H1 (cell line): ENCODE data around the gene EPHB1. TPM values are rescaled to one million over a fixed set of nuclear protein-coding genes. Genes with fewer than 3 reads are reported as not detected.

Experiments
- ASH2L ChIP-seq: fragments of 200-600, 300-600 bp; sonication (generic); IDR thresholded peaks from one replicate; pipeline ENCODE4 v1.7.1; 2017; ENCODE audit warnings: low read length
- EGR1 ChIP-seq: IDR thresholded peaks from 2 replicates; pipeline ENCODE4 v1.6.1; 2011; ENCODE audit warnings: low read depth, low read length, borderline replicate concordance
- JUND ChIP-seq: IDR thresholded peaks from 2 replicates; pipeline ENCODE4 v1.6.1; 2011; ENCODE audit warnings: mild to moderate bottlenecking, improper control_type of control experiment, low read length
- KDM4A ChIP-seq: IDR thresholded peaks from one replicate; pipeline ENCODE4 v1.7.1; 2012; ENCODE audit warnings: low read depth, mild to moderate bottlenecking, moderate library complexity, low read length, inconsistent platforms; ENCODE audit not compliant: severe bottlenecking
- NANOG ChIP-seq: IDR thresholded peaks from 2 replicates; pipeline ENCODE4 v1.6.1; 2011; ENCODE audit warnings: low read length, low read depth, mild to moderate bottlenecking, inconsistent platforms; ENCODE audit not compliant: insufficient read depth, poor library complexity, severe bottlenecking
- RAD21 ChIP-seq, 2 experiments: IDR thresholded peaks in 1 of 2; conservative IDR thresholded peaks in 1 of 2; 2 replicates each; pipeline ENCODE4 v1.6.1; 2011; ENCODE audit warnings: low read depth in 2 of 2, low read length in 2 of 2, improper control_type of control experiment in 1 of 2, inconsistent platforms in 1 of 2, mild to moderate bottlenecking in 1 of 2, moderate library complexity in 1 of 2
- RXRA ChIP-seq: IDR thresholded peaks from 2 replicates; pipeline ENCODE4 v1.6.1; 2011; ENCODE audit warnings: low read depth, mild to moderate bottlenecking, low read length, moderate library complexity; ENCODE audit not compliant: insufficient read depth
- TAF1 ChIP-seq: IDR thresholded peaks from 2 replicates; pipeline ENCODE4 v1.6.1; 2011; ENCODE audit warnings: mild to moderate bottlenecking, low read depth, low read length
- TEAD4 ChIP-seq: IDR thresholded peaks from 2 replicates; pipeline ENCODE4 v1.6.1; 2012; ENCODE audit warnings: low read depth, low read length, inconsistent platforms, mixed read lengths
- polyA plus RNA-seq, 7 experiments: library from polyadenylated mRNA; depleted of rRNA in 3 of 7; stranded (reverse) in 5 of 7; unstranded in 2 of 7; fragments of >200 nt in 5 of 7; fragments of 200-250 nt in 2 of 7; gene quantifications; 1 replicate in 5 of 7; 2 replicates in 1 of 7; 4 replicates in 1 of 7; pipeline versions ENCODE4 v1.2.1 to v1.2.3, GENCODE V29; 2011 to 2013; ENCODE audit warnings: missing spikeins in 2 of 7, mixed read lengths in 2 of 7
- total RNA-seq: library from RNA; stranded (reverse); fragmentation: NEBNext Ultra II Directional; extraction: Animal tissue kit (Norgen Biotek cat#: 25700); gene quantifications from 2 replicates; pipeline ENCODE4 v1.2.1, GENCODE V29; 2021

Gene EPHB1
- total and polyA plus RNA-seq, 2 of the 8 experiments (the other 6 are each of a cell fraction or from before 2014, with no cell fraction given) = 3.5 to 5.9 TPM

GRCh38 chr3:134904776-134905646, 110.0 kb downstream of the EPHB1 start (continued):
- TF ChIP-seq NANOG = no peak
- no peak for TF ChIP-seq EGR1
- no peak for TF ChIP-seq JUND
- no peak for TF ChIP-seq RXRA
- no peak for TF ChIP-seq KDM4A
- no peak for TF ChIP-seq ASH2L
- no peak for TF ChIP-seq TAF1
- TF ChIP-seq RAD21 (IDR thresholded peaks at IDR 0.05 in 1 of 2, conservative IDR thresholded peaks at IDR 0.05 in 1 of 2; ENCODE audit: low read depth in 2 of 2, low read length in 2 of 2) = no peak
- TF ChIP-seq TEAD4 = no peak
- TF ChIP-seq, all 59 proteins: peak for 0
